Cardiac muscle cell (in vitro differentiated cells and primary cell): ENCODE results near the gene SIRPB1. TPM values are rescaled to one million over a fixed set of nuclear protein-coding genes. Genes with fewer than 3 reads are reported as not detected.

Source experiments
- DNase-seq, 2 donors: peaks; one replicate each; pipeline versions ENCODE4 v3.0.0 to v3.0.0-alpha.2; 2010 to 2017; ENCODE audit warnings: low read depth in 1 of 2, low spot score in 1 of 2
- H3K27ac ChIP-seq: fragments of 200-600 bp; sonication (generic); 2 replicates; pipeline ENCODE4 v1.5.1; 2016
- H3K27me3 ChIP-seq: fragments of 200-600 bp; sonication (generic); 2 replicates; pipeline ENCODE4 v1.6.0; 2016; ENCODE audit warnings: control low read depth
- H3K36me3 ChIP-seq: fragments of 200-600 bp; sonication (generic); 2 replicates; pipeline ENCODE4 v1.5.1; 2016; ENCODE audit warnings: control low read depth
- H3K4me1 ChIP-seq: fragments of 200-600 bp; sonication (generic); 2 replicates; pipeline ENCODE4 v1.8.1; 2017; ENCODE audit warnings: low read depth, mild to moderate bottlenecking, mixed run types
- H3K4me3 ChIP-seq: fragments of 200-600 bp; sonication (generic); 2 replicates; pipeline ENCODE4 v1.5.1; 2016; ENCODE audit warnings: mild to moderate bottlenecking
- H3K9me3 ChIP-seq: fragments of 200-600 bp; sonication (generic); 2 replicates; pipeline ENCODE4 v1.5.1; 2017; ENCODE audit warnings: low read depth, mild to moderate bottlenecking, control low read depth
- CTCF ChIP-seq: IDR thresholded peaks from 2 replicates; pipeline ENCODE4 v1.5.1; 2012; ENCODE audit warnings: low read depth, mild to moderate bottlenecking, low read length
- polyA plus RNA-seq: library from polyadenylated mRNA; unstranded; fragments of >200 nt; fragmentation: Nextera tagmentation; extraction: Ambion mirVana; gene quantifications from 2 replicates; pipeline ENCODE4 v1.2.1, GENCODE V29; 2016
- total RNA-seq: library from RNA; depleted of rRNA; stranded (reverse); fragments of >200 nt; gene quantifications from 2 replicates; pipeline ENCODE4 v1.2.3, GENCODE V29; 2016

The SIRPB1 gene
- total and polyA plus RNA-seq, 2 experiments from 2014 or later: not detected

DNA sequence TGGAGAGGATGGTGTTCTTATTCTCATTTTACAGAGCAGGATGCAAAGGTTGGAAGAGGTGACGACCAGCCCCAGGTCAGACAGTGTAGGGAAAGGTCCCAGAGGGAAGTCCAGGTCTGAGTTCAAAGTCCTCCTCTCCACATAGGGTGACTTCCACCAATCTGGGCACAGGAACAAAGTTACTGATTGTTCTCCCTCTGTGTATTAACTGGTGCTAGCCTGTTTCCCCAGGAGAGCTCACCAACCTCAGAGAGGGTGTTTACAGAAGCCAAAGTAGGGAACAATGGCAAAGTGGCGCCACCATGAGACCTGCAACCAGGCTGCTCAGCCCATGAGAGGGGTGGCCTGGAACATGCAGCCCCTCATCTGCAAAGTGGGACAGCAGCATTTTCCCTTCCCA is 16.8 kb upstream of the SIRPB1 start:
- Histone ChIP-seq H3K27me3 (no peaks in the 10 kb centered on the region), H3K36me3 (no peaks in the 10 kb centered on the region), H3K4me1 (no peaks in the 10 kb centered on the region), H3K9me3 (no peaks in the 10 kb centered on the region), H3K27ac (no peak overlapping the region), H3K4me3 (no peak overlapping the region)
- no peak for TF ChIP-seq CTCF
- DNase-seq: no peak

GRCh38 chr20:1635291-1635979 is 15.6 kb upstream of the SIRPB1 start:
- no peak for TF ChIP-seq CTCF
- no peak overlapping the region for H3K4me3 ChIP-seq
- DNase-seq: no peak
- H3K27me3 ChIP-seq: no peaks in the 10 kb centered on the region
- H3K36me3 ChIP-seq: no peaks in the 10 kb centered on the region
- no peak overlapping the region for H3K27ac ChIP-seq
- no peaks in the 10 kb centered on the region for H3K9me3 ChIP-seq
- H3K4me1 ChIP-seq: no peaks in the 10 kb centered on the region

- Histone ChIP-seq H3K4me3 (no peak overlapping the region), H3K27ac (no peak overlapping the region), H3K9me3 (no peaks in the 10 kb centered on the region), H3K36me3 (no peaks in the 10 kb centered on the region), H3K4me1 (no peaks in the 10 kb centered on the region), H3K27me3 (peaks cover 5% of the 10 kb centered on the region)
- peak; percentile 13 to 29 for DNase-seq
- no peak for TF ChIP-seq CTCF
These were observed 13.7 kb upstream of the SIRPB1 start for GRCh38 chr20:1633535-1633934.

DNA sequence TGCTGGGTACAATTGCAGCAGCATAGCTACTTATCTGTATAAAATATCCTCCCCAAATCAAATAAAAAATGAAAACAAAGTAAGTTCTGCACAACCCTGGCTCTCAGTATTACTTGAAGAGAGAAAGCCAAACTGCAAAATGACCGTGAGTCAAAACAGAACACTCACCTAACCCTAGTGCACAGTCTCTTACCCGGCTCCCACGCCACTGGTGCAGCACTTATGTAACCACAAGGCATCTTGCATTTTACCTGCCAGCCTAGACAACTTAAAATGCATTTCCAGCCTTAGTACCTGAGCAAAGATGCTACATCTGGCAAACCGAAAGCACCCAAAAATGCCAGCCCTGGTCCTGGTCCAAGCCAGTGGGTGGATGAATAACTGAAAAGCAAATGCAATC is 12.4 kb upstream of the SIRPB1 start:
- no peak for TF ChIP-seq CTCF
- Histone ChIP-seq H3K9me3 (no peaks in the 10 kb centered on the region), H3K4me3 (no peak overlapping the region), H3K36me3 (no peaks in the 10 kb centered on the region), H3K27me3 (peaks cover 5% of the 10 kb centered on the region), H3K27ac (no peak overlapping the region), H3K4me1 (no peaks in the 10 kb centered on the region)
- DNase-seq: no peak

DNA sequence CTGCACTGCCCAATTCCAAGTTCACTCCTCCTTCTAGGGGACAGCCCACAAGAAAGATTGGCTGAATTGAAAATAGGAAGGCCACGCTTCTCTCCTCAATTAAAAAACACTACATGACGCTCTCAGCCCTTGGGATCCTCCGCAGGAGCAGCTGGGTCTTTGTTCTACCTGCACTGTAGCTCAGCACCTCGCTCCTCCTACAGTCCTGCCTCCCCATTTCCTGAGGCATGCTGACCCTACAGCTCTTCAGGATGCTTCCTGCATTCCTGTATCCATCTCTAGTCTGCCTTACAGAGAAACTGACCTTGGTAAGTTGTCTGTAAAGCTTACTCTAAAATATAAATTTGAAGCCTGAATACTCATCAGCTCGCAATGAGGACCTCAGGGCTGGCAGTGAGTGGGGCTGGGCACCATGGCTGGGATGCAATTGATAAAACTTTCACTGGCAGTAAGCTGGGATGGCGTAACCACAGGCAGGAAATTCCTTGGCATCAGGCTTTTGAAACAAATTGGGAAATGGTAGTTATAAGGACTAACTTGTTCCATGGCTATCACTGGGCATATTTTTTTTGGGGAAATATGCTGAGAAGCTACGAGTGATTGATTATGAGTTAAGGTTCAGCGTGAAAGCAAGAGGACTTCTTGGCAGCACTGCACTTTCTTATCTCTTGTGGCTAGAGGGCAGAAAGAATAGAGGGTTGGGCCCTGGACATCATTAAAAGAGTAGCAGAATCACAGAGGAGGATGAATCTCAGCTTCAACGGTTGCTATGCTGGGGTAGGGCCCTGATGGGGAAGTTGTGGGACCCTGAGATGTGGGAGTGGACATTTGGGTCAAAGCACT is 11.7 kb upstream of the SIRPB1 start:
- Histone ChIP-seq H3K9me3 (no peaks in the 10 kb centered on the region), H3K27ac (no peak overlapping the region), H3K4me3 (no peak overlapping the region), H3K36me3 (no peaks in the 10 kb centered on the region), H3K27me3 (peaks cover 5% of the 10 kb centered on the region), H3K4me1 (no peaks in the 10 kb centered on the region)
- DNase-seq: peak in 1 of 2 donors; percentile 32
- no peak for TF ChIP-seq CTCF
